Psoas muscle (tissue), 8 donors: ENCODE results near the gene SEPTIN14. TPM values are rescaled to one million over a fixed set of nuclear protein-coding genes. Genes with fewer than 3 reads are reported as not detected.
"Not testable (repeated sequence)": the region's sequence is repeated elsewhere in the genome, so short reads cannot be mapped to it uniquely, and the experiment has no call there.

ENCODE experiments used
- ATAC-seq, 4 donors: fragments of 200-7000 bp; cut with Tn5 transposase; one replicate each; pipeline ENCODE4 v1.9.1; 2020; ENCODE audit warnings: moderate library complexity in 3 of 4, mild to moderate bottlenecking in 2 of 4
- DNase-seq, 2 donors: peaks; one replicate each; pipeline ENCODE4 v3.0.0-alpha.2; 2020
- H3K27ac ChIP-seq: fragments of 200-600 bp; one replicate; pipeline ENCODE4 v1.8.0; 2022
- H3K27me3 ChIP-seq, 3 donors: fragments of 200-600 bp in 1 of 3; one replicate each; pipeline versions ENCODE4 v1.6.1 to v1.8.0; 2013 to 2022; ENCODE audit warnings: low read length in 2 of 3, mild to moderate bottlenecking in 2 of 3, moderate library complexity in 1 of 3; ENCODE audit not compliant: insufficient read depth in 3 of 3
- H3K36me3 ChIP-seq, 2 donors: fragments of 200-600 bp in 1 of 2; one replicate each; pipeline versions ENCODE4 v1.6.1 to v1.8.0; 2013 to 2022; ENCODE audit warnings: low read depth in 1 of 2, mild to moderate bottlenecking in 1 of 2, moderate library complexity in 1 of 2; ENCODE audit not compliant: insufficient read depth in 1 of 2
- H3K4me1 ChIP-seq: fragments of 200-600 bp; one replicate; pipeline ENCODE4 v1.8.0; 2022
- H3K4me3 ChIP-seq: fragments of 200-600 bp; one replicate; pipeline ENCODE4 v1.8.0; 2022; ENCODE audit warnings: mild to moderate bottlenecking
- H3K9me3 ChIP-seq: fragments of 200-600 bp; one replicate; pipeline ENCODE4 v1.8.0; 2022
- CTCF ChIP-seq: fragments of 200-600 bp; IDR thresholded peaks from one replicate; pipeline ENCODE4 v1.8.0; 2022; ENCODE audit warnings: antibody characterized with exemption
- WGBS, 3 donors: extraction: QIAGEN DNeasy Blood & Tissue Kit; methylation state at CpG; one replicate each; pipeline versions ENCODE4 v1.1.6 to v1.1.7; 2013; 5-methylcytosine and 5-hydroxymethylcytosine counted together
- intact Hi-C, 2 donors: fragments of 100-400 bp; cut with DNase I; formaldehyde crosslinking; loops; one replicate each; pipeline versions ENCODE4 v1.11.0 to v1.14.2; 2022
- polyA plus RNA-seq, 3 donors: library from polyadenylated mRNA; stranded (reverse); fragments of 200-250 nt; gene quantifications; one replicate each; pipeline ENCODE4 v1.2.3, GENCODE V29; 2013
- total RNA-seq, 4 donors: library from RNA; stranded (reverse); fragmentation: NEBNext Ultra II Directional in 2 of 4; extraction: Animal tissue kit (Norgen Biotek cat#: 25700) in 2 of 4; gene quantifications; one replicate each; pipeline versions ENCODE4 v1.2.1 to v1.2.4, GENCODE V29; 2021 to 2023
- donor health status: healthy with polysubstance abuse.
- donor health status: DM: no; HTN: no; CAD: no; lungs with moderate emphysema.
- donor health status: Bipolar disorder and iron deficiency.
- donor health status: healthy.
- donor health status: DM: yes; HTN: yes; CAD: no.
- donor health status: DM: no; HTN: no; CAD: no.
- donor health status: DM: no; HTN: no; CAD: no.
- donor health status: DM: yes; HTN: yes; CAD: no.

The SEPTIN14 gene
- total and polyA plus RNA-seq, 7 donors, result not detected

GRCh38 chr7:55877308-55877707 is 14.8 kb upstream of the SEPTIN14 start:
- no peak overlapping the region for H3K27ac ChIP-seq
- no peaks in the 10 kb centered on the region for H3K36me3 ChIP-seq
- no peaks in the 10 kb centered on the region for H3K9me3 ChIP-seq
- ATAC-seq (no peak), DNase-seq (no peak)
- H3K4me1 ChIP-seq, result no peaks in the 10 kb centered on the region
- TF ChIP-seq CTCF, result no peak
- intact Hi-C loops, result no loop called here
- no peak overlapping the region for H3K4me3 ChIP-seq
- WGBS, 3 donors, result 81 to 87% (median 86%) methylated on average over 6 of the region's 6 CpGs
- H3K27me3 ChIP-seq, result no peaks in the 10 kb centered on the region

- H3K4me3 ChIP-seq, result no peak overlapping the region
- H3K36me3 ChIP-seq, result no peaks in the 10 kb centered on the region
- H3K9me3 ChIP-seq, result peaks cover 3% of the 10 kb centered on the region
- ATAC-seq (no peak), DNase-seq (no peak)
- no peak overlapping the region for H3K27ac ChIP-seq
- no peak for TF ChIP-seq CTCF
- WGBS, 3 donors, result 83 to 89% (median 87%) methylated on average over 3 of the region's 3 CpGs
- H3K27me3 ChIP-seq, result no peaks in the 10 kb centered on the region
- no peaks in the 10 kb centered on the region for H3K4me1 ChIP-seq
- intact Hi-C loops, result no loop called here
These were observed 11.2 kb upstream of the SEPTIN14 start for GRCh38 chr7:55873765-55874164.

GRCh38 chr7:55871932-55872485 is 9.5 kb upstream of the SEPTIN14 start:
- H3K36me3 ChIP-seq, result no peaks in the 10 kb centered on the region
- ATAC-seq, result no peak
- H3K9me3 ChIP-seq, result peaks cover 3% of the 10 kb centered on the region
- H3K27me3 ChIP-seq, result no peaks in the 10 kb centered on the region
- WGBS, 3 donors, result 83 to 88% (median 88%) methylated on average over 8 of the region's 8 CpGs
- no peak overlapping the region for H3K4me3 ChIP-seq
- TF ChIP-seq CTCF, result no peak
- no peak overlapping the region for H3K27ac ChIP-seq
- no peak for DNase-seq
- no peaks in the 10 kb centered on the region for H3K4me1 ChIP-seq
- intact Hi-C loops, result no loop called here

GRCh38 chr7:55868989-55869388 is 6.4 kb upstream of the SEPTIN14 start:
- not testable (repeated sequence) for ATAC-seq
- 70 to 72% (median 71%) methylated on average over 6 of the region's 7 CpGs for WGBS, 3 donors

GRCh38 chr7:55845164-55845563 is 17.4 kb downstream of the SEPTIN14 start:
- WGBS, 3 donors, result 56 to 77% (median 68%) methylated on average over 1 of the region's 1 CpG
- H3K9me3 ChIP-seq, DNase-seq: not testable (repeated sequence)

More at GRCh38 chr7:55868989-55869388, 6.4 kb upstream of the SEPTIN14 start:
- DNase-seq, H3K4me3 ChIP-seq, H3K27ac ChIP-seq, H3K36me3 ChIP-seq, H3K4me1 ChIP-seq, intact Hi-C loops, H3K27me3 ChIP-seq, H3K9me3 ChIP-seq: not testable (repeated sequence)

GRCh38 chr7:55838595-55838994 is 24.0 kb downstream of the SEPTIN14 start:
- Histone ChIP-seq H3K9me3 (no peaks in the 10 kb centered on the region), H3K27me3 (no peaks in the 10 kb centered on the region), H3K27ac (no peak overlapping the region), H3K4me1 (no peaks in the 10 kb centered on the region), H3K4me3 (no peak overlapping the region), H3K36me3 (no peaks in the 10 kb centered on the region)
- DNase-seq (no peak), ATAC-seq (no peak)
- no peak for TF ChIP-seq CTCF
- WGBS, 3 donors, result 90 to 94% (median 91%) methylated on average over 3 to 4 of the region's 4 CpGs
- intact Hi-C loops, result no loop called here

More at GRCh38 chr7:55845164-55845563, 17.4 kb downstream of the SEPTIN14 start:
- intact Hi-C loops, H3K4me3 ChIP-seq, H3K27me3 ChIP-seq, H3K36me3 ChIP-seq, H3K4me1 ChIP-seq, H3K27ac ChIP-seq, ATAC-seq: not testable (repeated sequence)
